ENCODE measurements around the gene LIPC.

Gene LIPC

GRCh38 chr15:58407236-58407775 lies 24.5 kb upstream of the LIPC start:
- no peaks in the 10 kb centered on the region for H3K9me3 ChIP-seq (ENCODE audit: control insufficient read depth, low read depth, low read length)
- H3K27me3 ChIP-seq (ENCODE audit: control insufficient read depth, insufficient read depth, low read length), result no peaks in the 10 kb centered on the region
- H3K4me3 ChIP-seq (ENCODE audit: low read length), result no peak overlapping the region
- H3K4me1 ChIP-seq (ENCODE audit: control insufficient read depth, low read depth, low read length), result peaks cover 5% of the 10 kb centered on the region
- no peak overlapping the region for H3K9ac ChIP-seq (ENCODE audit: low read length)
- no peak overlapping the region for H3K27ac ChIP-seq (ENCODE audit: low read length)
- no peaks in the 10 kb centered on the region for H3K36me3 ChIP-seq (ENCODE audit: control insufficient read depth, low read depth, low read length)

DNA sequence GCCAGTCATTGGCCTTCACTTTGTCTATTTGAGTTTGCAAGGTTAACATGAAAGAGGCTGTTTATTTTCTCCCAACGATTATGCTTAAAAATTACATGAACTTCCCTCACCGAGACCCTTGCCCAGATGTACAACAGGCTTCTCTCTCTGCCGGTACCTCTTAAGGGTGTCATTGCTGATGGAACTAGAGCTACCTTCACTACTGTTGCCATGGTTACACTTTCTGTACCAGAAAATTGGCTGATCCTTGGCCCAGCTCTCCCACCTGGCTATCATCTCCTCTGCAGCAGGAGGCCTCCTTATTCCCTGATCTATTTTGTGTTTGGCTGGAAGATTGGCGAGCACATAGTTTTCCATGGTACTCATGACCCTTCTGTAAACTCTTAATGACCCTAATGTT lies 24.0 kb upstream of the LIPC start:
- H3K4me1 ChIP-seq (ENCODE audit: control insufficient read depth, low read depth, low read length), result peaks cover 5% of the 10 kb centered on the region
- H3K4me3 ChIP-seq (ENCODE audit: low read length), result no peak overlapping the region
- H3K9me3 ChIP-seq (ENCODE audit: control insufficient read depth, low read depth, low read length), result no peaks in the 10 kb centered on the region
- H3K36me3 ChIP-seq (ENCODE audit: control insufficient read depth, low read depth, low read length), result no peaks in the 10 kb centered on the region
- no peak overlapping the region for H3K9ac ChIP-seq (ENCODE audit: low read length)
- H3K27ac ChIP-seq (ENCODE audit: low read length), result no peak overlapping the region
- H3K27me3 ChIP-seq (ENCODE audit: control insufficient read depth, insufficient read depth, low read length), result no peaks in the 10 kb centered on the region

DNA sequence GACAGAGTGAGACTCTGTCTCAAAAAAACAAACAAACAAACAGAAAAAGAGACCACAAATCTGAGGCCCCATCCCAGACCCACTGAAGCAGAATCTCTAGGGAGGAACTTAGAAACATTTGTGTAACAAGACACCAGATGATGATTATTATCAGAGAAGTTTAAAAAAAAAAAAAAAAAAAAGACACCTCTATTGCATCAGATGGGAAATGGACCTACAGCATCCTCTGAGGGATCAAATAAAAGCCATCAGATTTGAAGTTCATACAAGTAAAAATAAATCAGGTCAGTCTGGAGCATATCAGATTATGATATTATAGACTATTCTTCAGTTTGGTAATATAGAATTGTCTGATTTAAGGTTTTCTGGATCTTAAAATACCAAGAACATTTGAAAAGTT lies 21.9 kb upstream of the LIPC start:
- Histone ChIP-seq H3K36me3 (ENCODE audit: control insufficient read depth, low read depth, low read length) (no peaks in the 10 kb centered on the region), H3K9me3 (ENCODE audit: control insufficient read depth, low read depth, low read length) (no peaks in the 10 kb centered on the region), H3K4me3 (ENCODE audit: low read length) (no peak overlapping the region), H3K4me1 (ENCODE audit: control insufficient read depth, low read depth, low read length) (peaks cover 5% of the 10 kb centered on the region), H3K27me3 (ENCODE audit: control insufficient read depth, insufficient read depth, low read length) (no peaks in the 10 kb centered on the region), H3K9ac (ENCODE audit: low read length) (no peak overlapping the region), H3K27ac (ENCODE audit: low read length) (no peak overlapping the region)

DNA sequence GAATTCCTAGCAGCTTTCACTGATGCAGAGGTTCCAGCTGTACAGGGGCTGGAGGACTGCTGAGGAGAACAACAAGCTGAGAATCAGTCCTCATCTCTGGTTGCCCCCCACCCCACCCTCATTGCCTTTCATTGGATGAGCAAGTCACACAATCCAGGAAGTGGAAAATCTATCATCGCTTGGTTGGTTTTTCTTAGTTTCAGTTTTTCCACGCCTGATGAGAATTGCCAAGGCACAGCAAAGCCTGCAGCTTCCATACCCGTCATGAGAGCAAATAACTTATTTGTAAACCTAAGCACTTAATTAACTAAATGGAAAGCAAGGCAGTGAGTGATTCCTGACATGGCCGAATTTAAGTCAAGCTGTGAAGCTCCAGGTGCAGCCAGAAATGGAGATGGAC lies 21.4 kb upstream of the LIPC start:
- H3K4me3 ChIP-seq (ENCODE audit: low read length), result no peak overlapping the region
- H3K4me1 ChIP-seq (ENCODE audit: control insufficient read depth, low read depth, low read length), result peaks cover 5% of the 10 kb centered on the region
- no peaks in the 10 kb centered on the region for H3K9me3 ChIP-seq (ENCODE audit: control insufficient read depth, low read depth, low read length)
- no peaks in the 10 kb centered on the region for H3K36me3 ChIP-seq (ENCODE audit: control insufficient read depth, low read depth, low read length)
- no peak overlapping the region for H3K9ac ChIP-seq (ENCODE audit: low read length)
- no peak overlapping the region for H3K27ac ChIP-seq (ENCODE audit: low read length)
- no peaks in the 10 kb centered on the region for H3K27me3 ChIP-seq (ENCODE audit: control insufficient read depth, insufficient read depth, low read length)

DNA sequence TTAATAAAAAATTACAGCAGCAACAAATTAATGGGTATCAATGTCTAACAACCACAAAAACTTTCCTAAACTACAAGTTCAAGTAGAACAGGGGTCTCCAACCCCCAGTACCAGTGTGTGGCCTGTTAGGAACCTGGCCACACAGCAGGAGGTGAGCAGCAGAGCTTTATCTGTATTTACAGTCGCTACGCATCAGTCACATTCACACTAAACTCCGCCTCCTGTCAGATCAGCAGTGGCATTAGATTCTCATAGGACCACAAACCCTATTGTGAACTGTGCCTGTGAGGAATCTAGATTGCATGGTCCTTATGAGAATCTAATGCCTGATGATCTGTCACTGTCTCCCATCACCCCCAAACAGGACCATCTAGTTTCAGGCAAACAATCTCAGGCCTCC lies 18.5 kb upstream of the LIPC start:
- H3K9ac ChIP-seq (ENCODE audit: low read length), result no peak overlapping the region
- no peaks in the 10 kb centered on the region for H3K27me3 ChIP-seq (ENCODE audit: control insufficient read depth, insufficient read depth, low read length)
- no peaks in the 10 kb centered on the region for H3K9me3 ChIP-seq (ENCODE audit: control insufficient read depth, low read depth, low read length)
- H3K36me3 ChIP-seq (ENCODE audit: control insufficient read depth, low read depth, low read length), result no peaks in the 10 kb centered on the region
- no peaks in the 10 kb centered on the region for H3K4me1 ChIP-seq (ENCODE audit: control insufficient read depth, low read depth, low read length)
- H3K4me3 ChIP-seq (ENCODE audit: low read length), result no peak overlapping the region
- H3K27ac ChIP-seq (ENCODE audit: low read length), result no peak overlapping the region

GRCh38 chr15:58415636-58416035 lies 16.2 kb upstream of the LIPC start:
- H3K27me3 ChIP-seq (ENCODE audit: control insufficient read depth, insufficient read depth, low read length), result no peaks in the 10 kb centered on the region
- no peak overlapping the region for H3K27ac ChIP-seq (ENCODE audit: low read length)
- no peaks in the 10 kb centered on the region for H3K36me3 ChIP-seq (ENCODE audit: control insufficient read depth, low read depth, low read length)
- H3K4me1 ChIP-seq (ENCODE audit: control insufficient read depth, low read depth, low read length), result no peaks in the 10 kb centered on the region
- H3K9ac ChIP-seq (ENCODE audit: low read length), result no peak overlapping the region
- no peak overlapping the region for H3K4me3 ChIP-seq (ENCODE audit: low read length)
- H3K9me3 ChIP-seq (ENCODE audit: control insufficient read depth, low read depth, low read length), result no peaks in the 10 kb centered on the region

- Histone ChIP-seq H3K9me3 (ENCODE audit: control insufficient read depth, low read depth, low read length) (no peaks in the 10 kb centered on the region), H3K27me3 (ENCODE audit: control insufficient read depth, insufficient read depth, low read length) (no peaks in the 10 kb centered on the region), H3K4me1 (ENCODE audit: control insufficient read depth, low read depth, low read length) (no peaks in the 10 kb centered on the region), H3K4me3 (ENCODE audit: low read length) (no peak overlapping the region), H3K9ac (ENCODE audit: low read length) (no peak overlapping the region), H3K36me3 (ENCODE audit: control insufficient read depth, low read depth, low read length) (no peaks in the 10 kb centered on the region), H3K27ac (ENCODE audit: low read length) (no peak overlapping the region)
These were observed 14.8 kb upstream of the LIPC start for GRCh38 chr15:58416963-58417362.

GRCh38 chr15:58418135-58418534 lies 13.7 kb upstream of the LIPC start:
- Histone ChIP-seq H3K4me3 (ENCODE audit: low read length) (no peak overlapping the region), H3K9ac (ENCODE audit: low read length) (no peak overlapping the region), H3K9me3 (ENCODE audit: control insufficient read depth, low read depth, low read length) (no peaks in the 10 kb centered on the region), H3K27me3 (ENCODE audit: control insufficient read depth, insufficient read depth, low read length) (no peaks in the 10 kb centered on the region), H3K36me3 (ENCODE audit: control insufficient read depth, low read depth, low read length) (no peaks in the 10 kb centered on the region), H3K27ac (ENCODE audit: low read length) (no peak overlapping the region), H3K4me1 (ENCODE audit: control insufficient read depth, low read depth, low read length) (no peaks in the 10 kb centered on the region)

DNA sequence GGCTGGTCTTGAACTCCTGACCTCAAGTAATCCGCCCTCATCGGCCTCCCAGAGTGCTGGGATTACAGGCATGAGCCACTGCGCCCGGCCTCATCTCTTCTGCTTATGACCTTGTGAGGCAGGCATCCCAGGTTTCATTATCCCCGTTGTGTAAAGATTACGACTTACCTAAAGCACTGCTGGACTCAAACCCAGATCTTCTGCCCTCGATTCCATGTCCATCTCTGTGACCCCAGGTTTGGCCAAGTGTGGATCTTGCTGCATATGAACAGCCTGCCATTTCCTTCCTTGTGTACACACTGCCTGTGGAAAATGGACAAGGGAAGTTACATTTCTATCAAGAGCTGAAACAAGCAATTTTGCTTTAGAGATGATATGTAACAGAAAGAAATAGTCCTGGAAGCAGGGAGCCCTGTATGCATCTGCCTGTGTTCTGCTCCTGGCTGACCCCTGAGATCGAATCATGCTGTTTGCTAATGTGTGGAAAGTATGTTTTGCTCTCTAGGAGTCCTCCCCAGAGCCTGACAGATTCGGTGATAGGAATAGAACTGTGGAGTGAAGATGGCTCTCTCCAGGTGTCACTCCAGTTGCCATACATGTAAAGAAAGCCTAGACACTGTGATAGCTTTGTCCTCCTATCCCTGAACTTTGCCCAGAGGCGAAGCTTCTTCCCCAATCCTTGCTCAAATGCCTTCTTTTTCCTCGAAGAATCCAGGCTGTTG lies 11.8 kb upstream of the LIPC start:
- H3K9me3 ChIP-seq (ENCODE audit: control insufficient read depth, low read depth, low read length), result no peaks in the 10 kb centered on the region
- H3K27ac ChIP-seq (ENCODE audit: low read length), result no peak overlapping the region
- H3K36me3 ChIP-seq (ENCODE audit: control insufficient read depth, low read depth, low read length), result no peaks in the 10 kb centered on the region
- no peak overlapping the region for H3K9ac ChIP-seq (ENCODE audit: low read length)
- no peaks in the 10 kb centered on the region for H3K27me3 ChIP-seq (ENCODE audit: control insufficient read depth, insufficient read depth, low read length)
- H3K4me1 ChIP-seq (ENCODE audit: control insufficient read depth, low read depth, low read length), result no peaks in the 10 kb centered on the region
- H3K4me3 ChIP-seq (ENCODE audit: low read length), result no peak overlapping the region

GRCh38 chr15:58420579-58421043 lies 11.2 kb upstream of the LIPC start:
- Histone ChIP-seq H3K27ac (ENCODE audit: low read length) (no peak overlapping the region), H3K4me3 (ENCODE audit: low read length) (no peak overlapping the region), H3K36me3 (ENCODE audit: control insufficient read depth, low read depth, low read length) (no peaks in the 10 kb centered on the region), H3K9me3 (ENCODE audit: control insufficient read depth, low read depth, low read length) (no peaks in the 10 kb centered on the region), H3K4me1 (ENCODE audit: control insufficient read depth, low read depth, low read length) (no peaks in the 10 kb centered on the region), H3K27me3 (ENCODE audit: control insufficient read depth, insufficient read depth, low read length) (no peaks in the 10 kb centered on the region), H3K9ac (ENCODE audit: low read length) (no peak overlapping the region)

DNA sequence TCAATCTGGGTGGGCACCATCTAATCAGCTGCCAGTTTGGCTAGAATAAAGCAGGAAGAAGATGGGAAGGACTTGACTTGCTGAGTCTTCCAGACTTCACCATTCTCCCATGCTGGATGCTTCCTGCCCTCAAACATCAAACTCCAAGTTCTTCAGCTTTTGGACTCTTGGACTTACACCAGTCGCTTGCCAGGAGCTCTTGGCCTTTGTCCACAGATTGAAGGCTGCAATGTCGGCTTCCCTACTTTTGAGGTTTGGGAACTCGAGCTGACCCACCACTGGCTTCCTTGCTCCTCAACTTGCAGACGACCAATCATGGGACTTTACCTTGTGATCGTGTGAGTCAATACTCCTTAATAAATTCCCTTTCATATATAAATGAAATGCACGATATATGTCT lies 8.6 kb upstream of the LIPC start:
- H3K27me3 ChIP-seq (ENCODE audit: control insufficient read depth, insufficient read depth, low read length), result no peaks in the 10 kb centered on the region
- no peak overlapping the region for H3K27ac ChIP-seq (ENCODE audit: low read length)
- no peaks in the 10 kb centered on the region for H3K4me1 ChIP-seq (ENCODE audit: control insufficient read depth, low read depth, low read length)
- H3K9me3 ChIP-seq (ENCODE audit: control insufficient read depth, low read depth, low read length), result no peaks in the 10 kb centered on the region
- no peak overlapping the region for H3K9ac ChIP-seq (ENCODE audit: low read length)
- H3K4me3 ChIP-seq (ENCODE audit: low read length), result no peak overlapping the region
- H3K36me3 ChIP-seq (ENCODE audit: control insufficient read depth, low read depth, low read length), result no peaks in the 10 kb centered on the region

Data from iPS-18a (cell line).